HG02852 (cell line): ENCODE results near the gene ALDH1L2.
A peak's percentile ranks its signal among the peaks of the same experiment; 100 is the strongest.

ENCODE experiments used
- ATAC-seq: cut with Tn5 transposase; IDR thresholded peaks from one replicate; pipeline ENCODE4 v1.9.1; 2021; ENCODE audit warnings: mild to moderate bottlenecking, moderate library complexity; ENCODE audit not compliant: unreplicated experiment

Gene ALDH1L2

GRCh38 chr12:105036937-105037649, 47.2 kb downstream of the ALDH1L2 start:
- ATAC-seq = no peak

- ATAC-seq = no peak
These were observed 50.4 kb downstream of the ALDH1L2 start for GRCh38 chr12:105033851-105034250.

GRCh38 chr12:105032703-105033357, 51.4 kb downstream of the ALDH1L2 start:
- no peak for ATAC-seq

- peak; percentile 92 for ATAC-seq
These were observed 53.1 kb downstream of the ALDH1L2 start for GRCh38 chr12:105030820-105031807.

GRCh38 chr12:105026411-105026810, 57.8 kb downstream of the ALDH1L2 start:
- ATAC-seq = no peak

GRCh38 chr12:105025890-105026289, 58.4 kb downstream of the ALDH1L2 start:
- no peak for ATAC-seq

- no peak for ATAC-seq
These were observed 59.3 kb downstream of the ALDH1L2 start for GRCh38 chr12:105024928-105025327.

- ATAC-seq = no peak
These were observed 63.9 kb downstream of the ALDH1L2 start for GRCh38 chr12:105020241-105020962.

GRCh38 chr12:105018776-105019175, 65.5 kb downstream of the ALDH1L2 start:
- ATAC-seq = no peak

- no peak for ATAC-seq
These were observed 66.2 kb downstream of the ALDH1L2 start for GRCh38 chr12:105018012-105018411.

- no peak for ATAC-seq
These were observed 68.7 kb downstream of the ALDH1L2 start for GRCh38 chr12:105015543-105015942.

GRCh38 chr12:105014603-105015002, 69.7 kb downstream of the ALDH1L2 start:
- ATAC-seq = no peak

GRCh38 chr12:105013892-105014291, 70.4 kb downstream of the ALDH1L2 start:
- no peak for ATAC-seq

GRCh38 chr12:105001476-105001875, 82.8 kb downstream of the ALDH1L2 start:
- ATAC-seq = no peak

GRCh38 chr12:104999347-104999685, 84.9 kb downstream of the ALDH1L2 start:
- no peak for ATAC-seq

- ATAC-seq = no peak
These were observed 85.6 kb downstream of the ALDH1L2 start for GRCh38 chr12:104998423-104999346.

GRCh38 chr12:104997541-104997940, 86.7 kb downstream of the ALDH1L2 start:
- no peak for ATAC-seq

- ATAC-seq = no peak
These were observed 89.9 kb downstream of the ALDH1L2 start for GRCh38 chr12:104994336-104994735.

- no peak for ATAC-seq
These were observed 92.6 kb downstream of the ALDH1L2 start for GRCh38 chr12:104991565-104992128.
